SW480 (cell line): Measurements from ENCODE around the gene CLIC1.

Experiments used
- DNase-seq: peaks from one replicate; pipeline ENCODE4 v3.0.0-alpha.2; 2016; ENCODE audit warnings: low spot score

The CLIC1 gene

GRCh38 chr6:31701666-31702404 is 34.5 kb downstream of the CLIC1 start:
- no peak for DNase-seq

DNA sequence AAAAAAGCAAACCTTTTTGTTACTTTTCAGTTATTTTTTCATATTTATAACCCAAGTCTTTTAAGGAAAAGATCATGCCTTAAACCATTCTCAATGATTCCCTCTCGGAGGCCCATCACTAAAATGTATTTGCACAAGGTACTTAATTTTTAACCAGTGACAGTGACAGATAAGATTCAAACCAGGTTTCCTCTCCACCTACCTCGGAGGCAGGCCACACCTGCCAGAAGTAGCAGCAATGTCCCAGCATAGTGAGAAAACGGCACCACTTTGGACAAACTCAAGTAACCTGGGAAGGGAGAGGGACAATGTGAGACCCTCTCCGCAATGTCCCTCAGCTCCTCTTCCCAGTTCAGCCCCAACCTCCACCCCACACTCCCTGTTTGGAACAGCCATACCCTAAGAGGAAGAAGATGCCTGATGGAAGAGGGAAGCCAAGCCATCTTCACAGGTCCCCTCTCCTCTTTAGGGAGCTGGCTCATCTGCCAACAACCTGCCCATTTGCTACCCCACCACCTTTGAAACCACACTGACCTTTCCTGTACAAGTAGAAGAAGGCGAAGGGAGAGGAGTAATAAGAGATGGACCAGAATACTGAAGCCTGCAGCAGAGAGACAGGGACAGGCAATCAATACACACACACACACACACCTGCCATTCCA is 35.5 kb downstream of the CLIC1 start:
- DNase-seq: no peak

GRCh38 chr6:31697555-31697954 is 38.8 kb downstream of the CLIC1 start:
- DNase-seq: no peak

GRCh38 chr6:31693535-31693934 is 42.8 kb downstream of the CLIC1 start:
- no peak for DNase-seq

GRCh38 chr6:31692886-31693285 is 43.4 kb downstream of the CLIC1 start:
- no peak for DNase-seq

DNA sequence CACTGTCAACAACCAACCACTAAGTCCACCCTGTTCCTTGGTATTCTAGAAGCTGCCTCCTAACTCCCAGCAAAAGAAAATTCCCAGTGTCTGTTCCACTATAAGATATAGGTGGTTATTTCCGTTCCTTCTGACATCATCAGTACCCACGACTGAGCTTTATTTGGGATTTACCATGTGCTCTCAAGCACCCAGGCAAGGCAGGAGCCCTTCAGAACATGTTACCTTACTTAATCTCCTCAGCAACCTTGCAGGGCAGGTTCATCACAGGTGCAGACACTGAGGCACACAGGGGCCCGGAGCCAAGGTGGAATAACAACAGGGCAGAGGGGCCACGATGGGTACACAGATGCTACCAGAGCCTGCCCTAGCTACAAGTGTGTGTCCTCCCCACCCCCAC is 44.0 kb downstream of the CLIC1 start:
- DNase-seq: no peak

DNA sequence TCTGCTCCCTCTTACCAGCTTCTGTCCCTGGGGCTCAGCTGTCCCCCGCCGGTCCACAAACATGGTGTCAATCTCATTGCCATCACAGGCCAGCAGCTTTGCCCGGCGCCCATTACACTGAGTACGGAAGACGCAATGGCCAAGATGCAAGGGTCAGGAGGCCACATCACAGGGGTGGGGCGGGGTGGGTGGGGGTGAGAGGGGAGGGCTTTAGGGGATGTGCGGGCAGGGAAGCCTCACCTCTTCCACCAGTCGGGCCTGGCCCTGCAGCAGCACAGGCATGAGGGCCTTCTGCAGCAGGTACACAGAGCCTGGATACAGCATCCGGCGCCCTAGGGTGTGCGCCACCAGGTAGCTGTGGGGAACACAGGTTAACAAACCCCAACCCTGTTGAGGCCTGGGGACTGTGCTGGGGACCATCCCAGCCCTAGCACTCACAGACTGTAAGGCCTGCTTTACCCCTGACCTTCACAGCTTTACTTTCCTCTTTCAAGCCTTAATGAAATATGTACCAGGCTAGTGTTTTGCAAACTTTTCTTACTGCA is 44.7 kb downstream of the CLIC1 start:
- DNase-seq: no peak

- no peak for DNase-seq
Observed at GRCh38 chr6:31691078-31691463, 45.3 kb downstream of the CLIC1 start.

DNA sequence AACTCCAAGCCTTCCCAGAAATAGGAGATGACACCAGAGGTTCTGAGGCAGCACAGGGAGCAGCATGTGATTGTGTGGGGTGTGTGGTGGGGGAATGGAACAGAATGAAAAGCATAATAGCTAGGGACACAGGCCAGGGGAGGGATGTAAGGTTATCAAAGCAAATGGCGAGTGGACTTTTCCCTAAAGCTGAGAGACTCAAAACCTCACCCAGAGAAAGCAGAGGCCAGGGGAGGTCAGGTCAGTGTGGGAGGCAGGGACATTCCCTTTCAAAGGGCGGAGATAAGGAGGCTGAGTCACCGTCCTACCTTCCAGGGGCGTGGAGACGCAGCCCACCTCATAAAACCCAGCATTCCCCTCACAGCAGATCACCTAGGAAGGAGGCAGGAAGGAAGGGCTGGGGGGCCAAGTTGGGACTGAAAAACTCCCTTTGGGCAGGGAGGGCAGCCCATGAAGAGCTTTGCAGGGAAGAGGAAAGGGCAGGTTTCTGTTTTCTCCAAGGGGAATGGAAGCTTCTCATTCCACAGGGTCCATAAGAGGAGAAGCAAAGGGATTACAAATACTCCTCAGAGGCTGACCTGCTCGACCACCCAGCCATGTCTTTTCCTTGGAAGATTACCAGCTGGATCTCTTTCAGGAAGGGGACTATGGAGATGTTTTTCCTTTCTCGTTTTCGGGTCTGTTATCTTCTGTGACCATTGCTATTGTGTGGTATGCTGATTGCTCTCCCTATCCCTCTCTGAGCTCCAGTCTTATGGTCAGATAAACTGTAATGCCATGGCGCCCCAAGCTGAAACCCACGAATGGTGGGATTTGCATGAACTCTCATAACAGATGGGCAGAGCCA is 45.9 kb downstream of the CLIC1 start:
- DNase-seq: no peak

DNA sequence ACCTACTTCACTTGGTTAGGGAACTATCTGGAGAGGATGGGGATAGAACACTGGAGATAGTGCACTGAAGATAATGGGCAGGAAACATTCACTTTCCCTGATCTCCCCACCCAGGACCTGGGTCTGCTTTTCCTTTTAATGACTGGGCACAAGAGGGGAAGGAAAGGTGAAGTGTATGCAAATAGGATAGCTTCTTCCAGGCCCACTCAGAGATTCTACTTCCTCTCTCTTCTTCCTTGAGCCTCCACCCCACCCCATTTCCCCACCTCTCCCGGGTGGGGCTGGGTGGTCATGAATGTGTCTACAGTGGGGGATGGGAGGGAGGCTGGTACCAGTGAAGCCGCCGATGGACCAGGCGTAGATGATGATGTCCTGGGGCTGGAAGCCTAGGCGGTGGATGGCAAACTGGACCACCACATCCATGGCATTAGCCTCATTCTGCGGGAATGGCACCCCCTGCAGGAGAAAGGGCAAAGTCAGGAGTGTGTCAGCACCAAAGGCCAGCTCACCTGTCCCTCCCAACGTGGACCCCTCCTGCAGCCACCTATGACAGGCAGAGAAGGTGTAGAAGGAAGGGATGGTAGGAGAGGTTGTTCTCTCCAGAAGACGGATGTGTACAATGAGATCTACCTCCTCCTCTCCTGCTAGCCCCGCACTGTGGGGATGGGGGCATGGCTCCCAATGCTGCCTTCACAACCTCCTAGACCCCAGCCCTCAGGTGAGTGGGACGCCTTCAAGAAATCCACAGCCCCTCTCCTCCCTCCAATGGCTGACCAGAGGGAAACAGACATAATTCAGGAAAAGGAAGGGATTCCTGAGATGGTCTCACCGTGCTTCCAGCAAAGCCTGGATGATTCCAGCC is 46.9 kb downstream of the CLIC1 start:
- DNase-seq: no peak

- no peak for DNase-seq
Observed at GRCh38 chr6:31687860-31688693, 48.3 kb downstream of the CLIC1 start.

DNA sequence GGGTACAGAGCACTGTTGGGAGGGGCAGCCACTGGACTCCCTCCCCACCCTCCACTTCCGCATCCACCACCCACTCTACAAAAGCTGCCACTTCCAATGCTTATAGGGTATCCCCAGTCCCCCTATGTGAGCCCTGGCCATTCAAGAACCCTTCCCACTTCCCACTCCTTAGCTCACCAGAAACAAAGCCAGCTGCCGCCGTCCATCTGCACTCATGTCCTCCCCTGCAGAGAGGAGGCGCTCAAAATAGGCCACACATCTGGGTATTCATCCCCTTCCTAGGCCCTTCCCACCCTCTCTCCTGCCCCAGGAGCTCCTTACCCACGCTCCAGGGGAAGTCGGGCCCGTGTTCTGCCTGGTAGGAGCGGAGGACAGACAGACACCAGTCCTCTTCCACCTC is 49.0 kb downstream of the CLIC1 start:
- DNase-seq: no peak

GRCh38 chr6:31686483-31686882 is 49.8 kb downstream of the CLIC1 start:
- DNase-seq: no peak

DNA sequence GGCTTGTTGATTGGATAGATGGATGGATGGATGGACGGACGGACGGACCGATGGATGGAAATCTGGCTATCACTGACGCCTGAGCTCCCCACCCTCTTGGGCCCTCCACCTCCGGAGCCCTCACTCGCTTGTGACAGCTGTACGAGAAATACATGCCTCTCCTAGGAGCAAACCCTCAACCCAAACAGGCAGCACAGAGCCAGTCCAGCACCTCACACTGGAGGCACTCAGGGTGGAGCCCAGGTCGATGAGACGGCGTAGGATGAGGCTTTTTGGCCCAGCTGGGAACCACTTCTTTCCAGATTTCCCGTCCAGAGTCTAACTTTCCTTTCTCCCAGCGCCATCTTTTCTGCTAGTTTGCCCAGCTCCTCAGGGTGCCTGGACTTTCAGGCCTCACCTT is 52.7 kb downstream of the CLIC1 start:
- DNase-seq: no peak

- peak; percentile 31 for DNase-seq
Observed at GRCh38 chr6:31681135-31681671, 55.1 kb downstream of the CLIC1 start.
